HepG2 (cell line): Measurements from ENCODE around the gene SHLD3. TPM values are rescaled to one million over a fixed set of nuclear protein-coding genes. Genes with fewer than 3 reads are reported as not detected.

Experiments
- DNMT3B ChIP-seq: conservative IDR thresholded peaks from 2 replicates; pipeline ENCODE4 v1.6.1; 2016; ENCODE audit warnings: missing biosample characterization, control low read depth
- EP300 ChIP-seq, 3 experiments: sonication (generic) in 1 of 3; formaldehyde crosslinking in 1 of 3; IDR thresholded peaks; 2 replicates each; pipeline versions ENCODE4 v1.5.1 to v1.6.1; 2011 to 2020; ENCODE audit warnings: low read depth in 2 of 3, low read length in 2 of 3, borderline replicate concordance in 1 of 3, improper control_type of control experiment in 1 of 3, mild to moderate bottlenecking in 1 of 3, missing genetic modification reagents in 1 of 3, moderate library complexity in 1 of 3
- FOXA1 ChIP-seq, 2 experiments: fragments of 450-650 bp in 1 of 2; sonication (generic) in 1 of 2; formaldehyde crosslinking in 1 of 2; IDR thresholded peaks; 2 replicates each; pipeline versions ENCODE4 v1.4.0 to v1.6.1; 2016 to 2020; ENCODE audit warnings: missing genetic modification reagents in 1 of 2
- HNF4G ChIP-seq, 2 experiments: sonication (generic) in 1 of 2; formaldehyde crosslinking in 1 of 2; IDR thresholded peaks; 2 replicates each; pipeline versions ENCODE4 v1.4.0 to v1.6.1; 2011 to 2020; ENCODE audit warnings: borderline replicate concordance in 2 of 2, low read depth in 2 of 2, mild to moderate bottlenecking in 2 of 2, low read length in 1 of 2, missing genetic modification reagents in 1 of 2, moderate library complexity in 1 of 2
- HOMEZ ChIP-seq: IDR thresholded peaks from 2 replicates; pipeline ENCODE4 v1.6.1; 2016; ENCODE audit warnings: low read depth
- ISL2 ChIP-seq: sonication (generic); formaldehyde crosslinking; IDR thresholded peaks from 2 replicates; pipeline ENCODE4 v1.5.0; 2020; ENCODE audit warnings: missing genetic modification reagents
- KMT2A ChIP-seq: sonication (generic); formaldehyde crosslinking; IDR thresholded peaks from 2 replicates; pipeline ENCODE4 v1.4.0; 2020; ENCODE audit warnings: missing genetic modification reagents
- MAZ ChIP-seq, 2 experiments: sonication (generic) in 1 of 2; formaldehyde crosslinking in 1 of 2; IDR thresholded peaks; 2 replicates each; pipeline versions ENCODE4 v1.5.0 to v1.6.1; 2012 to 2020; ENCODE audit warnings: low read depth in 2 of 2, mild to moderate bottlenecking in 2 of 2, borderline replicate concordance in 1 of 2, improper control_type of control experiment in 1 of 2, low read length in 1 of 2, missing genetic modification reagents in 1 of 2, moderate library complexity in 1 of 2
- NR2F1 ChIP-seq, 2 experiments: fragments of 450-650 bp in 1 of 2; formaldehyde crosslinking in 1 of 2; IDR thresholded peaks; 2 replicates each; pipeline versions ENCODE4 v1.5.0 to v1.6.1; 2016 to 2020; ENCODE audit warnings: mild to moderate bottlenecking in 1 of 2, missing compliant biosample characterization in 1 of 2, missing genetic modification reagents in 1 of 2, moderate library complexity in 1 of 2
- POGZ ChIP-seq: sonication (generic); formaldehyde crosslinking; IDR thresholded peaks from 2 replicates; pipeline ENCODE4 v1.4.0; 2020; ENCODE audit warnings: mild to moderate bottlenecking, missing genetic modification reagents
- SOX5 ChIP-seq: IDR thresholded peaks from 2 replicates; pipeline ENCODE4 v1.6.1; 2016; ENCODE audit warnings: borderline replicate concordance
- TCF7 ChIP-seq: sonication (generic); IDR thresholded peaks from 2 replicates; pipeline ENCODE4 v1.6.1; 2016; ENCODE audit warnings: antibody characterized with exemption, low read depth
- ZBED4 ChIP-seq: sonication (generic); formaldehyde crosslinking; IDR thresholded peaks from 2 replicates; pipeline ENCODE4 v1.4.0; 2020; ENCODE audit warnings: missing genetic modification reagents, borderline replicate concordance
- ZFP1 ChIP-seq: IDR thresholded peaks from 2 replicates; pipeline ENCODE4 v1.6.1; 2016
- ZMYM4 ChIP-seq: sonication (generic); formaldehyde crosslinking; IDR thresholded peaks from 2 replicates; pipeline ENCODE4 v1.8.1; 2023; ENCODE audit warnings: mild to moderate bottlenecking, missing genetic modification reagents
- ZNF124 ChIP-seq: sonication (generic); formaldehyde crosslinking; IDR thresholded peaks from 2 replicates; pipeline ENCODE4 v1.4.0; 2020; ENCODE audit warnings: missing genetic modification reagents
- ZNF232 ChIP-seq: sonication (generic); formaldehyde crosslinking; IDR thresholded peaks from 2 replicates; pipeline ENCODE4 v1.4.0; 2020; ENCODE audit warnings: missing genetic modification reagents, borderline replicate concordance
- ZNF331 ChIP-seq: sonication (generic); formaldehyde crosslinking; IDR thresholded peaks from 2 replicates; pipeline ENCODE4 v1.4.0; 2020; ENCODE audit warnings: missing genetic modification reagents
- ZNF350 ChIP-seq: sonication (generic); formaldehyde crosslinking; IDR thresholded peaks from 2 replicates; pipeline ENCODE4 v1.4.0; 2020; ENCODE audit warnings: mild to moderate bottlenecking, low read depth, missing genetic modification reagents, borderline replicate concordance
- ZNF850 ChIP-seq: sonication (generic); formaldehyde crosslinking; conservative IDR thresholded peaks from 2 replicates; pipeline ENCODE4 v1.9.0; 2021; ENCODE audit warnings: mild to moderate bottlenecking, missing genetic modification reagents
- polyA plus RNA-seq, 8 experiments: library from polyadenylated mRNA; depleted of rRNA in 3 of 8; stranded (reverse) in 7 of 8; unstranded in 1 of 8; fragments of >200 nt; fragmentation: Illumina TruSeq in 4 of 8; extraction: Trizol in 4 of 8; gene quantifications; 2 replicates each; pipeline versions ENCODE4 v1.2.1 to v1.2.3, GENCODE V29; 2011 to 2016; ENCODE audit warnings: low read depth in 4 of 8, missing spikeins in 1 of 8, mixed read lengths in 1 of 8; ENCODE audit not compliant: insufficient read depth in 1 of 8
- total RNA-seq, 5 experiments: library from RNA; depleted of rRNA; stranded (reverse); fragments of >200 nt; fragmentation: Illumina TruSeq; extraction: Trizol; gene quantifications; 2 replicates each; pipeline ENCODE4 v1.2.3, GENCODE V29; 2016; ENCODE audit warnings: low read depth in 1 of 5
- TF ChIP-seq, protein P1 (sequence below): sonication (generic); formaldehyde crosslinking; IDR thresholded peaks from 2 replicates; pipeline ENCODE4 v1.4.0; 2020; ENCODE audit warnings: mild to moderate bottlenecking, missing genetic modification reagents

Gene SHLD3
- total and polyA plus RNA-seq, 2 of the 13 experiments (the other 11 are each of a cell fraction or from before 2014, with no cell fraction given), result 3.6 to 6.8 TPM

- peak; percentile 18; the same call in 1 of the 2 replicates for TF ChIP-seq HNF4G (IDR thresholded peaks at IDR 0.05; ENCODE audit: borderline replicate concordance, low read depth, low read length)
- TF ChIP-seq HNF4G (CRISPR knock-in tag; IDR thresholded peaks at IDR 0.05; ENCODE audit: borderline replicate concordance, low read depth), result no peak
- peak; percentile 48 to 63; a peak in 3 of 4 replicates for TF ChIP-seq NR2F1 (CRISPR knock-in tag; IDR thresholded peaks at IDR 0.05)
- no peak for TF ChIP-seq KMT2A (CRISPR knock-in tag)
- TF ChIP-seq ZNF331, result peak; percentile 44; the same call in 1 of the 2 replicates
- no peak for TF ChIP-seq ZNF232 (CRISPR knock-in tag)
- TF ChIP-seq, protein P1, sequence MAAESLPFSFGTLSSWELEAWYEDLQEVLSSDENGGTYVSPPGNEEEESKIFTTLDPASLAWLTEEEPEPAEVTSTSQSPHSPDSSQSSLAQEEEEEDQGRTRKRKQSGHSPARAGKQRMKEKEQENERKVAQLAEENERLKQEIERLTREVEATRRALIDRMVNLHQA, result no peak
- TF ChIP-seq ZNF850 (CRISPR knock-in tag), result no peak
- TF ChIP-seq ZBED4, result no peak
- peak; percentile 73; the same call in 1 of the 2 replicates for TF ChIP-seq SOX5 (CRISPR knock-in tag)
- peak; percentile 91 for TF ChIP-seq POGZ (CRISPR knock-in tag)
- TF ChIP-seq ISL2 (CRISPR knock-in tag), result 0 out of 2 replicates have a peak, but pooled peaks have one; percentile 26
- TF ChIP-seq HOMEZ (CRISPR knock-in tag), result peak; percentile 88
- TF ChIP-seq EP300 (IDR thresholded peaks at IDR 0.05; ENCODE audit: low read depth in 2 of 2, low read length in 2 of 2), result peak in 1 of 2 experiments; percentile 80; a peak in 2 of 4 replicates
- peak; percentile 49; the same call in 1 of the 2 replicates for TF ChIP-seq EP300 (CRISPR knock-in tag; IDR thresholded peaks at IDR 0.05; ENCODE audit: borderline replicate concordance)
- TF ChIP-seq TCF7, result peak; percentile 41; the same call in 1 of the 2 replicates
- TF ChIP-seq ZFP1 (CRISPR knock-in tag), result no peak
- TF ChIP-seq FOXA1 (IDR thresholded peaks at IDR 0.05), result peak; percentile 77
- peak; percentile 72 for TF ChIP-seq FOXA1 (CRISPR knock-in tag; IDR thresholded peaks at IDR 0.05)
- TF ChIP-seq MAZ (IDR thresholded peaks at IDR 0.05; ENCODE audit: borderline replicate concordance, low read depth, low read length), result no peak
- TF ChIP-seq MAZ (CRISPR knock-in tag; IDR thresholded peaks at IDR 0.05; ENCODE audit: low read depth), result no peak
- no peak for TF ChIP-seq DNMT3B (CRISPR knock-in tag)
- 0 out of 2 replicates have a peak, but pooled peaks have one; percentile 34 for TF ChIP-seq ZNF350
- peak; percentile 94 for TF ChIP-seq ZMYM4 (CRISPR knock-in tag)
- TF ChIP-seq ZNF124, result no peak
These were observed 26.3 kb downstream of the SHLD3 start (continued) for GRCh38 chr5:65651144-65651543.
